HEK293T (cell line): ENCODE results near the gene RAB26.

Source experiments
- BHLHE40 ChIP-seq: fragments of 450-650 bp; IDR thresholded peaks from 2 replicates; pipeline ENCODE4 v1.6.1; 2016; ENCODE audit warnings: mild to moderate bottlenecking, moderate library complexity, borderline replicate concordance
- ELF4 ChIP-seq: fragments of 450-650 bp; IDR thresholded peaks from 2 replicates; pipeline ENCODE4 v1.6.1; 2017; ENCODE audit warnings: antibody characterized with exemption
- FOXA1 ChIP-seq: fragments of 450-650 bp; IDR thresholded peaks from 2 replicates; pipeline ENCODE4 v1.6.1; 2016; ENCODE audit warnings: mild to moderate bottlenecking
- FOXK2 ChIP-seq: fragments of 450-650 bp; IDR thresholded peaks from 2 replicates; pipeline ENCODE4 v1.6.1; 2016; ENCODE audit warnings: mild to moderate bottlenecking
- FOXM1 ChIP-seq: fragments of 450-650 bp; IDR thresholded peaks from 2 replicates; pipeline ENCODE4 v1.6.1; 2017; ENCODE audit warnings: mild to moderate bottlenecking, borderline replicate concordance
- HDGF ChIP-seq: fragments of 450-650 bp; IDR thresholded peaks from 2 replicates; pipeline ENCODE4 v1.6.1; 2017; ENCODE audit warnings: antibody characterized with exemption, borderline replicate concordance
- LEF1 ChIP-seq: fragments of 450-650 bp; IDR thresholded peaks from 2 replicates; pipeline ENCODE4 v1.6.1; 2017; ENCODE audit warnings: mild to moderate bottlenecking, borderline replicate concordance
- PKNOX1 ChIP-seq: fragments of 450-650 bp; IDR thresholded peaks from 2 replicates; pipeline ENCODE4 v1.6.1; 2016
- SP1 ChIP-seq: fragments of 450-650 bp; IDR thresholded peaks from 2 replicates; pipeline ENCODE4 v1.6.1; 2017
- SUZ12 ChIP-seq: fragments of 450-650 bp; IDR thresholded peaks from 2 replicates; pipeline ENCODE4 v1.6.1; 2016; ENCODE audit warnings: mild to moderate bottlenecking
- TARDBP ChIP-seq: fragments of 450-650 bp; IDR thresholded peaks from 2 replicates; pipeline ENCODE4 v1.6.1; 2016
- ZNF384 ChIP-seq: fragments of 450-650 bp; IDR thresholded peaks from 2 replicates; pipeline ENCODE4 v1.6.1; 2016

- no peak for TF ChIP-seq LEF1
- no peak for TF ChIP-seq FOXA1
- TF ChIP-seq FOXK2: no peak
- TF ChIP-seq FOXM1: no peak
- no peak for TF ChIP-seq SP1
- no peak for TF ChIP-seq PKNOX1
- no peak for TF ChIP-seq BHLHE40
- TF ChIP-seq TARDBP: no peak
- no peak for TF ChIP-seq ZNF384
- no peak for TF ChIP-seq ELF4
- no peak for TF ChIP-seq SUZ12
- no peak for TF ChIP-seq HDGF
Measured at GRCh38 chr16:2176047-2176446, 27.6 kb downstream of the RAB26 start.
